HCT116 (cell line): ENCODE measurements around the gene SPSB1.

ENCODE experiments used
- EZH2 ChIP-seq: fragments of 200-600 bp; sonication (generic); IDR thresholded peaks from 2 replicates; pipeline ENCODE4 v1.6.1; 2017; ENCODE audit warnings: antibody characterized with exemption, mixed run types
- ZNF274 ChIP-seq: fragments of 200-500 bp; sonication (Bioruptor generic); IDR thresholded peaks from 2 replicates; pipeline ENCODE4 v1.6.1; 2014; ENCODE audit warnings: mild to moderate bottlenecking, low read depth, low read length, inconsistent platforms
- TF ChIP-seq, protein P1 (sequence below): IDR thresholded peaks from 2 replicates; pipeline ENCODE4 v1.6.1; 2012

DNA sequence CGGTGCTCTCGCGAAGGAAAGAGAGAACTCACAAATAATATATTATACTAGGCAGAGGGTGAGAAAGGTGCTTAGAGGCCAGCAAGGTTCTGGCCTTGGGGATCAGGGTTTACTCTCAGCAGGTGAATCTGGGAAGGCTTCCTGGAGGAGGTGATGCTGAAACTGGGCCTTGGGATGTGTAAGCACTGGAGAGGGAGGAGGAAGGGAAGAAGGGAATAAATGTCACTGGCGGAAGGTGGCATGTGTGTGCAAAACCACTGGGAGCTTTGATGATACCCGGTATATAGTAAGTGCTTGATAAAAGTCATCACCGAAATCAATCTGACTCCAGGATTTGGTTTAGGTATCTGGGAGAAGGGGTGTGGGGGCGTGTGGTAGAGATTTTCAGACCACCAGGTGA lies 24.4 kb downstream of the SPSB1 start:
- TF ChIP-seq, protein P1, sequence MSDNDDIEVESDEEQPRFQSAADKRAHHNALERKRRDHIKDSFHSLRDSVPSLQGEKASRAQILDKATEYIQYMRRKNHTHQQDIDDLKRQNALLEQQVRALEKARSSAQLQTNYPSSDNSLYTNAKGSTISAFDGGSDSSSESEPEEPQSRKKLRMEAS = no peak
- TF ChIP-seq EZH2 (no peak), ZNF274 (no peak)
